Measurements from ENCODE around the gene NSUN4. TPM values are rescaled to one million over a fixed set of nuclear protein-coding genes. Genes with fewer than 3 reads are reported as not detected.

The NSUN4 gene
- total and polyA plus RNA-seq, 3 donors from 2014 or later: 47.4 to 130 (median 94.3) TPM

- no peaks in the 10 kb centered on the region for H3K9me3 ChIP-seq
- intact Hi-C loops (cut with DNase I; ENCODE audit: low total_unique reads): loop anchor here (10.0 kb wide), 1 partner anchor 123 kb away; no protein-coding TSS in a partner anchor
- no peak overlapping the region for H3K4me3 ChIP-seq
- H3K36me3 ChIP-seq (ENCODE audit: low read depth, missing control alignments): no peaks in the 10 kb centered on the region
- H3K4me1 ChIP-seq: peaks cover 5% of the 10 kb centered on the region
- TF ChIP-seq POLR2A (IDR thresholded peaks at IDR 0.05) (no peak), CTCF (IDR thresholded peaks at IDR 0.05) (no peak)
- 73 to 76% methylated on average over 6 of the region's 6 CpGs for WGBS, 2 donors
- H3K27ac ChIP-seq: no peak overlapping the region
- no peaks in the 10 kb centered on the region for H3K27me3 ChIP-seq
- no peak for DNase-seq
These were observed 60.7 kb downstream of the NSUN4 start for GRCh38 chr1:46401154-46401913.

- 45 to 58% methylated on average over 10 of the region's 10 CpGs for WGBS, 2 donors
- Histone ChIP-seq H3K36me3 (ENCODE audit: low read depth, missing control alignments) (no peaks in the 10 kb centered on the region), H3K4me3 (no peak overlapping the region), H3K27me3 (no peaks in the 10 kb centered on the region), H3K27ac (no peak overlapping the region), H3K4me1 (peaks cover 5% of the 10 kb centered on the region), H3K9me3 (no peaks in the 10 kb centered on the region)
- TF ChIP-seq CTCF (IDR thresholded peaks at IDR 0.05) (no peak), POLR2A (IDR thresholded peaks at IDR 0.05) (no peak)
- intact Hi-C loops (cut with DNase I; ENCODE audit: low total_unique reads): loop anchor here (10.0 kb wide), 1 partner anchor 123 kb away; no protein-coding TSS in a partner anchor
- DNase-seq: peak; percentile 67
These were observed 61.5 kb downstream of the NSUN4 start for GRCh38 chr1:46401964-46402626.

GRCh38 chr1:46403916-46404315, 63.3 kb downstream of the NSUN4 start:
- H3K4me1 ChIP-seq: peaks cover 5% of the 10 kb centered on the region
- TF ChIP-seq POLR2A (IDR thresholded peaks at IDR 0.05) (no peak), CTCF (IDR thresholded peaks at IDR 0.05) (no peak)
- no peaks in the 10 kb centered on the region for H3K27me3 ChIP-seq
- 89 to 94% methylated on average over 5 of the region's 5 CpGs for WGBS, 2 donors
- DNase-seq: no peak
- no peaks in the 10 kb centered on the region for H3K36me3 ChIP-seq (ENCODE audit: low read depth, missing control alignments)
- intact Hi-C loops (cut with DNase I; ENCODE audit: low total_unique reads): loop anchor here (10.0 kb wide), 1 partner anchor 121 kb away; no protein-coding TSS in a partner anchor
- H3K4me3 ChIP-seq: no peak overlapping the region
- no peak overlapping the region for H3K27ac ChIP-seq
- no peaks in the 10 kb centered on the region for H3K9me3 ChIP-seq

- H3K4me1 ChIP-seq: peaks cover 5% of the 10 kb centered on the region
- no peak overlapping the region for H3K27ac ChIP-seq
- H3K27me3 ChIP-seq: no peaks in the 10 kb centered on the region
- H3K4me3 ChIP-seq: no peak overlapping the region
- 82 to 90% methylated on average over 5 to 7 of the region's 7 CpGs for WGBS, 2 donors
- DNase-seq: no peak
- TF ChIP-seq CTCF (IDR thresholded peaks at IDR 0.05) (no peak), POLR2A (IDR thresholded peaks at IDR 0.05) (no peak)
- H3K36me3 ChIP-seq (ENCODE audit: low read depth, missing control alignments): no peaks in the 10 kb centered on the region
- intact Hi-C loops (cut with DNase I; ENCODE audit: low total_unique reads): loop anchor here (10.0 kb wide), 1 partner anchor 120 kb away; no protein-coding TSS in a partner anchor
- no peaks in the 10 kb centered on the region for H3K9me3 ChIP-seq
These were observed 64.0 kb downstream of the NSUN4 start for GRCh38 chr1:46404482-46405196.

Measured in testis (tissue), 3 donors.